Adrenal gland (tissue), 5 donors: ENCODE measurements around the gene FMOD.

ENCODE experiments used
- CTCF ChIP-seq, 6 experiments: fragments of 450-650 bp in 4 of 6; fragments of 200-600 bp in 2 of 6; sonication (generic) in 1 of 6; IDR thresholded peaks; 1 replicate in 5 of 6; 2 replicates in 1 of 6; pipeline versions ENCODE4 v1.5.1 to v1.8.0; 2016 to 2021; ENCODE audit warnings: antibody characterized with exemption in 6 of 6, mild to moderate bottlenecking in 2 of 6, moderate library complexity in 1 of 6
- POLR2A ChIP-seq, 2 donors: fragments of 450-650 bp; IDR thresholded peaks; one replicate each; pipeline ENCODE4 v1.6.1; 2017; ENCODE audit warnings: antibody characterized with exemption in 2 of 2, mild to moderate bottlenecking in 2 of 2, moderate library complexity in 1 of 2
- donor health status: DM: no; HTN: no; CAD: no.

DNA sequence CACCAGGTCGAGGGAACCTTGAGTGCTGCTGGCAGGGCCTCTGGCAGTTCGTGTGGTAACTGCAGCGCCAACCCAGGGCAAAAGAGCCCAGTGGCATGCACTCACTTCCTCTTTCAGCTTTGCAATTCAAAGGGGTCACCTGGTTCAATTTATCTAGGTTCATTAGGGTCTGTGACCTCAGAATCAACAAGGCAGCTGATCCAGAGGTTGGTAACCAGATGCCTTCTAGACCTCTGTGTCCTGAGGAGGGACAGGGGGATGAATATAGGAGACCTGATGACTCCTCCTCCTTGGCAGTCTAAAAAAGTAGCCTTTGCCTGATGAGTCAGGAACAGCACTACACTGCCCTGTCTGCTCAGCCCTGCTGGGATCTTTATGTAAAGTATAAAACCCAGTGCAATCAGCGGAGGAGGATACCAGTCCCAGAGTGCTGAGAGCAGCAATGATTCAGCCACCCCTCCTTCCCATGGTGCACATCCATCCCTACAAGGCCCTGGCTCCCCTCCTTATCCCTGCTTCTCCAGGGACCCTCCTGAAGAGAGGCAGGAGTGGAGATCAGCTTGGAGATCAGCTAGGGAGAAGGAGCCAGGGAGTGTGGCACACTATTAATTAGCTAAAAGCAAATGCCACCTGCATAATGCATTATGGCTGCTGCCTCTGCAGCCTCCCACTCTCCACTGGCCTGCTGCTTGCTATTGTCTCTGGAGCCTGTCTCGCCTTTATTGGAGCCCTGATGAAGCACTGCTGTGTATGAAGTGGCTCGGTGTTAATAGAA lies 11.2 kb upstream of the FMOD start:
- no peak for TF ChIP-seq CTCF (IDR thresholded peaks at IDR 0.05)
- TF ChIP-seq POLR2A (IDR thresholded peaks at IDR 0.05) = no peak
